Stimulated activated memory B cell treated with anti-CD40 and anti-IgM and Interleukin-4, amounts not matched to agents 10 μg/mL and 1 μg/mL and 100 μg/mL, for 72 hours (primary cell): ENCODE data around the gene MUC6.

Source experiments
- ATAC-seq: fragments of 150-1000 bp; cut with Tn5 transposase; 2 replicates; pipeline ENCODE4 v1.10.0; 2021
- H3K27ac Mint-ChIP-seq: one replicate; pipeline ENCODE4 v1.8.0; 2022; ENCODE audit warnings: mild to moderate bottlenecking, mixed read lengths
- H3K27me3 Mint-ChIP-seq: one replicate; pipeline ENCODE4 v1.8.0; 2022; ENCODE audit warnings: mixed read lengths
- H3K36me3 Mint-ChIP-seq: one replicate; pipeline ENCODE4 v1.8.0; 2022; ENCODE audit warnings: mixed read lengths
- H3K4me1 Mint-ChIP-seq: one replicate; pipeline ENCODE4 v1.8.0; 2022; ENCODE audit warnings: mixed read lengths
- H3K4me3 Mint-ChIP-seq: one replicate; pipeline ENCODE4 v1.8.0; 2022; ENCODE audit warnings: mild to moderate bottlenecking, moderate library complexity, mixed read lengths
- H3K9me3 Mint-ChIP-seq: one replicate; pipeline ENCODE4 v1.8.0; 2022; ENCODE audit warnings: mixed read lengths

The MUC6 gene

GRCh38 chr11:1015826-1016545 lies 20.5 kb downstream of the MUC6 start:
- H3K27me3 Mint-ChIP-seq = no peaks in the 10 kb centered on the region
- H3K9me3 Mint-ChIP-seq = peaks cover 18% of the 10 kb centered on the region
- H3K4me3 Mint-ChIP-seq = no peak overlapping the region
- H3K4me1 Mint-ChIP-seq = peaks cover 19% of the 10 kb centered on the region
- ATAC-seq = no peak
- no peak overlapping the region for H3K27ac Mint-ChIP-seq
- peaks cover 24% of the 10 kb centered on the region for H3K36me3 Mint-ChIP-seq

- peaks cover 19% of the 10 kb centered on the region for H3K4me1 Mint-ChIP-seq
- peaks cover 33% of the 10 kb centered on the region for H3K36me3 Mint-ChIP-seq
- no peak overlapping the region for H3K4me3 Mint-ChIP-seq
- H3K9me3 Mint-ChIP-seq = peaks cover 18% of the 10 kb centered on the region
- H3K27ac Mint-ChIP-seq = no peak overlapping the region
- ATAC-seq = no peak
- no peaks in the 10 kb centered on the region for H3K27me3 Mint-ChIP-seq
Measured at GRCh38 chr11:1015064-1015463, 21.5 kb downstream of the MUC6 start.

DNA sequence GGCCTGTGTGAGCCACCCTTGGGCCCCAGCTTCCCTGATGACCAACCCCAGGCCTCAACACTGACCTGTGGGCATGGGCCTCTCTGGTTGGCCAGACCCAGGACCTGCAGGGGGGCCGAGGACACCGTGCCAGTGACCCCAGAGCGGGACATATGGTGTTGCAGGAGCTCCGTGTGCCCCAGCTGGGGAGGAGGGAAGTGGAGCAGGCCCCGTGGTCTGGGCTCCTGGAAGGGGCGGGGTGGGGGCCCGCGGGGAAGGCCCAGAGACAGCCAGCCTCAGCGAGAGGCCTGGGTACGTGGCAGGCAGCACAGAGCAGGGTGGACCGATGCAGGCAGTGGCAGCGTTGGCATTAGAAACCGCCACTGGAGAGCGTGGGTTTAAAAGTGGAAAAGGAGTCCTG lies 22.2 kb downstream of the MUC6 start:
- H3K4me1 Mint-ChIP-seq = peaks cover 19% of the 10 kb centered on the region
- no peaks in the 10 kb centered on the region for H3K27me3 Mint-ChIP-seq
- no peak overlapping the region for H3K27ac Mint-ChIP-seq
- ATAC-seq = no peak
- H3K9me3 Mint-ChIP-seq = peaks cover 18% of the 10 kb centered on the region
- peaks cover 38% of the 10 kb centered on the region for H3K36me3 Mint-ChIP-seq
- H3K4me3 Mint-ChIP-seq = no peak overlapping the region

DNA sequence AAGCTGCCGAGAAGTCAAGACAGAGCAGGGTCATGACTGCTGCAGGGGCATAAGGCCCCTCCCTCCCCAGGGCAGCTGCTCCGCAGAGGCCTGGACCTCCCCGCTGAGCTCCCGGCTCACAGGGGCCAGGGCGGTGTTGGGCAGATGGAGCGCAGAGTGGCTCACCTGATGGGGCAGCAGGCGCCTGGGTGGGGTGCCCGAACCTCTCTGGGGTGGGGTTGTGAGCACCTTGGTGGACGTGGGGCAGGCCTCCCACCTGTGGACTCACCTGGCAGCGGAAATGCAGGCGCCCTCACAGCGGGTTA lies 22.9 kb downstream of the MUC6 start:
- no peaks in the 10 kb centered on the region for H3K27me3 Mint-ChIP-seq
- no peak overlapping the region for H3K4me3 Mint-ChIP-seq

GRCh38 chr11:1012740-1013630 lies 23.5 kb downstream of the MUC6 start:
- peaks cover 16% of the 10 kb centered on the region for H3K4me1 Mint-ChIP-seq
- no peaks in the 10 kb centered on the region for H3K27me3 Mint-ChIP-seq
- no peak overlapping the region for H3K27ac Mint-ChIP-seq
- H3K36me3 Mint-ChIP-seq = peaks cover 44% of the 10 kb centered on the region
- ATAC-seq = no peak
- no peak overlapping the region for H3K4me3 Mint-ChIP-seq
- H3K9me3 Mint-ChIP-seq = peaks cover 15% of the 10 kb centered on the region

More for the DNA sequence above, 22.9 kb downstream of the MUC6 start:
- peaks cover 43% of the 10 kb centered on the region for H3K36me3 Mint-ChIP-seq
- no peak overlapping the region for H3K27ac Mint-ChIP-seq
- no peak for ATAC-seq
- peaks cover 18% of the 10 kb centered on the region for H3K9me3 Mint-ChIP-seq
- H3K4me1 Mint-ChIP-seq = peaks cover 19% of the 10 kb centered on the region

DNA sequence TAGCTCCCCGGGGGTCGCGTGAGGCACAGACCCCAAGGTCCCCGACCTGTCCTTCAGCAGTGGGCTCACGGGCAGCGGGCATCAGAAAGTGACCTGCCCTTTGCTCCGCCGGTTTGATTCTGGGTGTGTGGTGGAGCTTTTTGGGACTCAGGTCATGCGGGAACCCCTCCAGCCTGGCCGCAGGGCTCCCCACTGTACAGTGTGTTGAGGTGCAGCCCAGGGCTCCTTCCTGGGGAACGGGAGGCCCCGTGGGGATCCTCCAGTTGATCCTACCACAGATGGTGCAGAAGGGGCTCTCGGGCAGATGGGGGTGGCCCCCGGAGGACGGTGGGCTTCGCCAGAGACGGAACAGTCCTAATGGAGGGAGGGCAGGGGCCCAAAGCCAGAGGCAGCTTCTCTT lies 24.2 kb downstream of the MUC6 start:
- no peaks in the 10 kb centered on the region for H3K27me3 Mint-ChIP-seq
- H3K27ac Mint-ChIP-seq = no peak overlapping the region
- H3K4me3 Mint-ChIP-seq = no peak overlapping the region
- peaks cover 9% of the 10 kb centered on the region for H3K9me3 Mint-ChIP-seq
- peaks cover 37% of the 10 kb centered on the region for H3K36me3 Mint-ChIP-seq
- peaks cover 9% of the 10 kb centered on the region for H3K4me1 Mint-ChIP-seq
- ATAC-seq = no peak

DNA sequence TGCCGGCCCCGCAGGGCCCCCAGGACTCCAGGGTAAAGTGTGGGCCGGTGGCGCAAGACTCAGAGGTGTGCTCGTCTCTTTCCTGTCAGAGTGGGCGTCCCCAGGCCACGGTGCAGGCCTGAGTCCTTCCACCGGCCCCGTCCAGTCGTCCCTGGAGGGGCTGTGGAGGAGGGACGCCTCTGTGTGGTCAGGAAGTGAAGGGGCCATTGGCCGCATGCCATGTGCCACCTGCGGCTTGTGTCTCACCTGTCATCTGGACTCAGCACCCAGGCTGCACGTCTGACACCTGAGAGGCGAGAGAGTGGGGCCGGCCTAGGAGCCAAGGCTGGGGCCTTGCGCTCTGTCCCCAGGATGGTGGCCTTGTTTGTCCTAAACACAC lies 25.2 kb downstream of the MUC6 start:
- no peak overlapping the region for H3K4me3 Mint-ChIP-seq
- ATAC-seq = no peak
- no peaks in the 10 kb centered on the region for H3K9me3 Mint-ChIP-seq
- peaks cover 35% of the 10 kb centered on the region for H3K36me3 Mint-ChIP-seq
- H3K27me3 Mint-ChIP-seq = no peaks in the 10 kb centered on the region
- no peak overlapping the region for H3K27ac Mint-ChIP-seq
- H3K4me1 Mint-ChIP-seq = no peaks in the 10 kb centered on the region

DNA sequence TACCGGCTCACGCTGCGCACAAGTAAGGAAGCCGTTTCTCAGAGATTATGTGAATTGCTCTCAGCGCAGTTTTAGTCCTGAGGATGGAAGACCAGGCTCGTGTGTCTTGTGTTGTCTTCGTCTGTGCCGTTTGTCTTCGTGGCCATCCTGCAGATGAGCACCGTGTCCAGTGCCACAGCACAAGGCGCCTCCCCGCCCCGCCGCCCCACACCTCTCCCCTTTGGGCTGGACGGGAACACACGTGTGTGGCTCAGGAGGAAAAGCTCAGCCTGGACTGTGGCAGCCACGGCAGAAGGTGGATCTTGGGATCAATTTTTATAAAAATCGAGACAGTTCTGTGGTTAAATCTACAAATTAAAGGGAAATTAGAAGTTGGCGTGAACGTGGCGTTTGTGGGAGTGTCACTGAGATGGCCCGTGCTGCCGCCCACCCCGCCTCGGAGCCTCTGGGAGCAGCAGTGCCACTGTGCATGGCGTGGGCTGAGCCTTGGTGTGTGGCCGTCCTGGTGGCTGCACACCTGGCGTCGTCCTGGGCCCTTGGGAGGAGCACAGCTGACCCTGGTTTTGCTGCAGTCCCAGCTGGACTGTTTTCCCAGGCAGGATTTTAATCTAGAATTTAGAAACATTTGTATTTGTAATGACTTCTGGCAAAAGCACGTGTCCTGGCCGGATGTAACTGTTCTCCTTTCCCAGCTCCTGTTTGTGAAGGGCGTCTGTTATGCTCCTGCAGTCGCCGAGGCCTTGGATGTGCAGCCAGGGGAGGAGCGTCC lies 25.8 kb downstream of the MUC6 start:
- no peaks in the 10 kb centered on the region for H3K27me3 Mint-ChIP-seq
- H3K27ac Mint-ChIP-seq = no peak overlapping the region
- peaks cover 40% of the 10 kb centered on the region for H3K36me3 Mint-ChIP-seq
- H3K4me3 Mint-ChIP-seq = no peak overlapping the region
- no peaks in the 10 kb centered on the region for H3K9me3 Mint-ChIP-seq
- ATAC-seq = no peak
- H3K4me1 Mint-ChIP-seq = no peaks in the 10 kb centered on the region

GRCh38 chr11:1009991-1010390 lies 26.5 kb downstream of the MUC6 start:
- Mint-ChIP-seq H3K4me3 (no peak overlapping the region), H3K4me1 (no peaks in the 10 kb centered on the region), H3K9me3 (no peaks in the 10 kb centered on the region), H3K36me3 (peaks cover 48% of the 10 kb centered on the region), H3K27ac (no peak overlapping the region), H3K27me3 (no peaks in the 10 kb centered on the region)
- no peak for ATAC-seq

DNA sequence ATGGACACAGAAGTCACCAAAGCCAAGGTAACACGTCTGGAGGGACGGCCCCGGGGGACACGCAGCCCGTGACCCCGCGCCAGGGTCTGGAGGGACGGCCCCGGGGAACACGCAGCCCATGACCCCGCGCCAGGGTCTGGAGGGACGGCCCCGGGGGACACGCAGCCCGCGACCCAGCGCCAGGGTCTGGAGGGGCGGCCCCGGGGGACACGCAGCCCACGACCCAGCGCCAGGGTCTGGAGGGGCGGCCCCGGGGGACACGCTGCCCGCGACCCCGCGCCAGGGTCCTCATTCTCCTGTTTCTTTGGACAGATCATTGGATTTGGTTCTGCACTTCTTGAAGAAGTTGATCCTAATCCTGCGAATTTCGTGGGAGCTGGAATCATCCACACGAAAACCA lies 27.1 kb downstream of the MUC6 start:
- ATAC-seq = no peak
- H3K4me3 Mint-ChIP-seq = no peak overlapping the region
- H3K4me1 Mint-ChIP-seq = no peaks in the 10 kb centered on the region
- H3K27ac Mint-ChIP-seq = no peak overlapping the region
- no peaks in the 10 kb centered on the region for H3K27me3 Mint-ChIP-seq
- H3K36me3 Mint-ChIP-seq = peaks cover 54% of the 10 kb centered on the region
- H3K9me3 Mint-ChIP-seq = no peaks in the 10 kb centered on the region

- no peaks in the 10 kb centered on the region for H3K4me1 Mint-ChIP-seq
- H3K27ac Mint-ChIP-seq = no peak overlapping the region
- H3K9me3 Mint-ChIP-seq = no peaks in the 10 kb centered on the region
- peaks cover 55% of the 10 kb centered on the region for H3K36me3 Mint-ChIP-seq
- no peak for ATAC-seq
- H3K27me3 Mint-ChIP-seq = no peaks in the 10 kb centered on the region
- H3K4me3 Mint-ChIP-seq = no peak overlapping the region
Measured at GRCh38 chr11:1008803-1009145, 27.7 kb downstream of the MUC6 start.

GRCh38 chr11:1008001-1008802 lies 28.3 kb downstream of the MUC6 start:
- Mint-ChIP-seq H3K36me3 (peaks cover 60% of the 10 kb centered on the region), H3K4me3 (no peak overlapping the region), H3K4me1 (no peaks in the 10 kb centered on the region), H3K27ac (no peak overlapping the region), H3K9me3 (no peaks in the 10 kb centered on the region), H3K27me3 (no peaks in the 10 kb centered on the region)
- no peak for ATAC-seq

- Mint-ChIP-seq H3K27me3 (no peaks in the 10 kb centered on the region), H3K27ac (no peak overlapping the region), H3K4me3 (no peak overlapping the region), H3K36me3 (peaks cover 65% of the 10 kb centered on the region), H3K9me3 (no peaks in the 10 kb centered on the region), H3K4me1 (no peaks in the 10 kb centered on the region)
- ATAC-seq = no peak
Measured at GRCh38 chr11:1007279-1007678, 29.2 kb downstream of the MUC6 start.

- ATAC-seq = no peak
- Mint-ChIP-seq H3K27ac (no peak overlapping the region), H3K9me3 (no peaks in the 10 kb centered on the region), H3K4me1 (no peaks in the 10 kb centered on the region), H3K4me3 (no peak overlapping the region), H3K27me3 (no peaks in the 10 kb centered on the region), H3K36me3 (peaks cover 70% of the 10 kb centered on the region)
Measured at GRCh38 chr11:1006762-1007161, 29.8 kb downstream of the MUC6 start.

GRCh38 chr11:1005928-1006327 lies 30.6 kb downstream of the MUC6 start:
- peaks cover 73% of the 10 kb centered on the region for H3K36me3 Mint-ChIP-seq
- H3K27ac Mint-ChIP-seq = no peak overlapping the region

More at GRCh38 chr11:1005928-1006327, 30.6 kb downstream of the MUC6 start:
- H3K4me3 Mint-ChIP-seq = no peak overlapping the region
- H3K27me3 Mint-ChIP-seq = no peaks in the 10 kb centered on the region
- H3K4me1 Mint-ChIP-seq = no peaks in the 10 kb centered on the region
- H3K9me3 Mint-ChIP-seq = no peaks in the 10 kb centered on the region
- no peak for ATAC-seq
